GM19397 (cell line): ENCODE measurements around the gene LRRC26.

Experiments used
- ATAC-seq: cut with Tn5 transposase; IDR thresholded peaks from one replicate; pipeline ENCODE4 v1.9.1; 2021; ENCODE audit warnings: mild to moderate bottlenecking, moderate library complexity; ENCODE audit not compliant: unreplicated experiment

The LRRC26 gene

GRCh38 chr9:137157618-137158415 is 12.0 kb downstream of the LRRC26 start:
- no peak for ATAC-seq

GRCh38 chr9:137156567-137157375 is 13.1 kb downstream of the LRRC26 start:
- ATAC-seq, result no peak

- no peak for ATAC-seq
Observed at GRCh38 chr9:137152844-137153405, 16.9 kb downstream of the LRRC26 start.

GRCh38 chr9:137150617-137151457 is 19.0 kb downstream of the LRRC26 start:
- peak; percentile 40 for ATAC-seq

GRCh38 chr9:137149942-137150616 is 19.8 kb downstream of the LRRC26 start:
- ATAC-seq, result no peak

GRCh38 chr9:137149363-137149762 is 20.5 kb downstream of the LRRC26 start:
- ATAC-seq, result no peak

- ATAC-seq, result no peak
Observed at GRCh38 chr9:137148661-137149060, 21.2 kb downstream of the LRRC26 start.

GRCh38 chr9:137148242-137148641 is 21.6 kb downstream of the LRRC26 start:
- ATAC-seq, result no peak

GRCh38 chr9:137147793-137148160 is 22.1 kb downstream of the LRRC26 start:
- ATAC-seq, result no peak

GRCh38 chr9:137147091-137147792 is 22.6 kb downstream of the LRRC26 start:
- no peak for ATAC-seq

- no peak for ATAC-seq
Observed at GRCh38 chr9:137146527-137146918, 23.3 kb downstream of the LRRC26 start.

- ATAC-seq, result no peak
Observed at GRCh38 chr9:137145731-137146526, 23.9 kb downstream of the LRRC26 start.

GRCh38 chr9:137143459-137143858 is 26.4 kb downstream of the LRRC26 start:
- ATAC-seq, result no peak

GRCh38 chr9:137141976-137142936 is 27.6 kb downstream of the LRRC26 start:
- no peak for ATAC-seq

GRCh38 chr9:137141050-137141810 is 28.6 kb downstream of the LRRC26 start:
- no peak for ATAC-seq

- no peak for ATAC-seq
Observed at GRCh38 chr9:137140151-137141012, 29.5 kb downstream of the LRRC26 start.
